Gastrocnemius medialis (tissue), 4 donors: ENCODE results near the gene TNNT2. TPM values are rescaled to one million over a fixed set of nuclear protein-coding genes. Genes with fewer than 3 reads are reported as not detected.

Experiments used
- ATAC-seq, 2 donors: fragments of 150-250 bp; one replicate each; pipeline ENCODE4 v1.9.1; 2016
- DNase-seq, 2 donors: peaks; one replicate each; pipeline ENCODE4 v3.0.0-alpha.2; 2019
- H3K27ac ChIP-seq, 4 donors: fragments of 200-600 bp; sonication (generic); 1 replicate in 1 of 4; 2 replicates in 3 of 4; pipeline ENCODE4 v1.5.1; 2016 to 2018; ENCODE audit warnings: mild to moderate bottlenecking in 2 of 4, moderate library complexity in 1 of 4
- H3K27me3 ChIP-seq, 3 donors: fragments of 200-600 bp; sonication (generic) in 2 of 3; 1 replicate in 1 of 3; 2 replicates in 2 of 3; pipeline versions ENCODE4 v1.5.1 to v1.6.0; 2016 to 2019; ENCODE audit warnings: mild to moderate bottlenecking in 1 of 3, moderate library complexity in 1 of 3
- H3K36me3 ChIP-seq, 2 donors: fragments of 200-600 bp; sonication (generic) in 1 of 2; one replicate each; pipeline ENCODE4 v1.5.1; 2017 to 2018
- H3K4me1 ChIP-seq, 2 donors: fragments of 200-600 bp; sonication (generic) in 1 of 2; one replicate each; pipeline ENCODE4 v1.5.1; 2016 to 2017; ENCODE audit warnings: mild to moderate bottlenecking in 2 of 2
- H3K4me3 ChIP-seq, 4 donors: fragments of 200-600 bp; sonication (generic) in 3 of 4; 1 replicate in 1 of 4; 2 replicates in 3 of 4; pipeline ENCODE4 v1.5.1; 2016 to 2019; ENCODE audit warnings: mild to moderate bottlenecking in 2 of 4
- H3K9me3 ChIP-seq, 3 donors: fragments of 200-600 bp; sonication (generic) in 2 of 3; 1 replicate in 1 of 3; 2 replicates in 2 of 3; pipeline ENCODE4 v1.5.1; 2016 to 2019
- CTCF ChIP-seq, 5 experiments: fragments of 450-650 bp in 3 of 5; fragments of 200-600 bp in 2 of 5; sonication (generic) in 2 of 5; IDR thresholded peaks in 4 of 5; conservative IDR thresholded peaks in 1 of 5; 1 replicate in 4 of 5; 2 replicates in 1 of 5; pipeline ENCODE4 v1.5.1; 2016 to 2019; ENCODE audit warnings: antibody characterized with exemption in 5 of 5, mild to moderate bottlenecking in 3 of 5, moderate library complexity in 3 of 5
- POLR2A ChIP-seq, 2 donors: fragments of 450-650 bp; IDR thresholded peaks; one replicate each; pipeline ENCODE4 v1.6.1; 2017; ENCODE audit warnings: antibody characterized with exemption in 2 of 2, mild to moderate bottlenecking in 2 of 2, moderate library complexity in 2 of 2
- in situ Hi-C, 4 donors: fragments of 200-750 bp; cut with MboI; loops; one replicate each; pipeline versions ENCODE4 v1.15.0 to v1.8.0; 2017; ENCODE audit warnings: low sequenced_read_pairs in 4 of 4
- intact Hi-C: fragments of 100-400 bp; cut with DNase I; formaldehyde crosslinking; loops from one replicate; pipeline ENCODE4 v1.15.1; 2023; ENCODE audit warnings: low total_unique reads
- total RNA-seq, 4 donors: library from RNA; depleted of rRNA; stranded (reverse); fragments of >200 nt; gene quantifications; one replicate each; pipeline versions ENCODE4 v1.1.0 to v1.2.3, GENCODE V29; 2016

Gene TNNT2
- total RNA-seq, 4 donors from 2014 or later: 0.39 to 14.8 (median 6.7) TPM; not detected in 1

- DNase-seq (no peak), ATAC-seq (no peak)
- TF ChIP-seq POLR2A (IDR thresholded peaks at IDR 0.05) (no peak), CTCF (IDR thresholded peaks at IDR 0.05 in 4 of 5, conservative IDR thresholded peaks at IDR 0.05 in 1 of 5) (no peak)
- Histone ChIP-seq H3K36me3 (no peaks in the 10 kb centered on the region), H3K4me1 (peaks cover 0 to 5% of the 10 kb centered on the region in 2 donors), H3K27me3 (peaks cover 0 to 14% (median 11%) of the 10 kb centered on the region in 3 donors), H3K9me3 (no peaks in the 10 kb centered on the region), H3K4me3 (peak overlapping the region in 1 of 4 donors; percentile 34), H3K27ac (no peak overlapping the region)
- intact Hi-C loops: no loop called here
- in situ Hi-C loops: no loop called here
These were observed 22.1 kb upstream of the TNNT2 start for GRCh38 chr1:201399352-201400126.

GRCh38 chr1:201399018-201399351, 21.5 kb upstream of the TNNT2 start, which contains the start of gene LAD1:
Gene LAD1, minus strand, starts transcription at chr1:201399324. Its CDS starts 18 bp downstream, at chr1:201399306.
- ATAC-seq (no peak), DNase-seq (no peak)
- H3K36me3 ChIP-seq: no peaks in the 10 kb centered on the region
- no peaks in the 10 kb centered on the region for H3K9me3 ChIP-seq
- no peak for TF ChIP-seq CTCF (IDR thresholded peaks at IDR 0.05 in 4 of 5, conservative IDR thresholded peaks at IDR 0.05 in 1 of 5)
- peak within 1 kb of the TSS in 1 of 4 donors; percentile 33 for H3K27ac ChIP-seq
- peak within 1 kb of the TSS in 1 of 4 donors; percentile 34 for H3K4me3 ChIP-seq
- in situ Hi-C loops (no loop called here), intact Hi-C loops (no loop called here)
- peaks cover 0 to 14% (median 11%) of the 10 kb centered on the region in 3 donors for H3K27me3 ChIP-seq
- H3K4me1 ChIP-seq: peaks cover 0 to 5% of the 10 kb centered on the region in 2 donors

- in situ Hi-C loops: no loop called here
- intact Hi-C loops: no loop called here
- Histone ChIP-seq H3K36me3 (no peaks in the 10 kb centered on the region), H3K4me1 (peaks cover 0 to 5% of the 10 kb centered on the region in 2 donors), H3K27me3 (peaks cover 0 to 14% (median 11%) of the 10 kb centered on the region in 3 donors), H3K9me3 (no peaks in the 10 kb centered on the region), H3K4me3 (no peak overlapping the region), H3K27ac (no peak overlapping the region)
- TF ChIP-seq CTCF (IDR thresholded peaks at IDR 0.05 in 4 of 5, conservative IDR thresholded peaks at IDR 0.05 in 1 of 5) (no peak), POLR2A (IDR thresholded peaks at IDR 0.05) (no peak)
- ATAC-seq (no peak), DNase-seq (no peak)
These were observed 20.2 kb upstream of the TNNT2 start for GRCh38 chr1:201397675-201398074.

- in situ Hi-C loops: no loop called here
- no peaks in the 10 kb centered on the region for H3K36me3 ChIP-seq
- no peak for DNase-seq
- no peaks in the 10 kb centered on the region for H3K9me3 ChIP-seq
- intact Hi-C loops: no loop called here
- H3K27me3 ChIP-seq: peaks cover 0 to 14% (median 11%) of the 10 kb centered on the region in 3 donors
- no peak overlapping the region for H3K4me3 ChIP-seq
- peak overlapping the region in 1 of 4 donors; percentile 10 for H3K27ac ChIP-seq
- ATAC-seq: no peak
- TF ChIP-seq CTCF (IDR thresholded peaks at IDR 0.05 in 4 of 5, conservative IDR thresholded peaks at IDR 0.05 in 1 of 5) (no peak), POLR2A (IDR thresholded peaks at IDR 0.05) (no peak)
- peaks cover 0 to 5% of the 10 kb centered on the region in 2 donors for H3K4me1 ChIP-seq
These were observed 19.5 kb upstream of the TNNT2 start for GRCh38 chr1:201396861-201397464.
